ENCODE measurements around the gene PCNX2. TPM values are rescaled to one million over a fixed set of nuclear protein-coding genes. Genes with fewer than 3 reads are reported as not detected.

Gene PCNX2
- total RNA-seq, 2 experiments from 2014 or later: 17.8 to 18.5 TPM

DNA sequence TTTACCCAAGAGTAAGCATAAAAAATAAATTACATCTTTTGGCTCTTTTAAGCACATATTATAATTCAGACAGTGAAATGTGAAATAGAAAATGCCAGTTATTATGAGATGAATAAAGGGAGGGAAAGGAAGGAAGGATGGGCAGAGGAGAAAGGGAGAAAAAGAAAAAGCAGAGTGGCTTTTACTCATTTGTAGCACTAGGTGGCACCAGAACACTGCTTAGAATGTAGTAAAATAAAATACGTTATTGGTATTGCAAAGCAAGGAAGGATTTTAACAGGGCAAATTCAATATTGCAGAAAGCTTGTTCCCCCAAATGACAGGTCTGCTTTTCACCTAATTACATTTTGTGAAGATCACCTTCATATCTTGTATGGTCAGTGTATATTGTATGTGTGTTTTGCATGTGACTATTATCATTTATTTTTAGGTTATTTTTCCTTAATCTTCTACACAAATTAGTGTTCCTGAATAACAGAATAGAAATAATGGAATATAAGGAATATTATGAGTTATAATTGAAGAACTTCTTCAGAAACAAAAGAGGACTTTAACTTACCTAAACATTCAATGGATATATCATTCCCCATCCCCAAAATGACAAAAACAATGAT is 9.1 kb upstream of the PCNX2 start:
- Mint-ChIP-seq H3K27me3 (peaks cover 1% of the 10 kb centered on the region), H3K4me1 (ENCODE audit: low read depth) (no peaks in the 10 kb centered on the region), H3K4me3 (no peak overlapping the region), H3K9me3 (peaks cover 2% of the 10 kb centered on the region), H3K27ac (no peak overlapping the region), H3K36me3 (peaks cover 1% of the 10 kb centered on the region)
- intact Hi-C loops (cut with micrococcal nuclease): loop anchor here (1.0 to 2.0 kb wide), 2 partner anchors 487 to 762 kb away; no protein-coding TSS in a partner anchor
- no peak for DNase-seq
- ChIA-PET POLR2A (no interaction called here), CTCF (interaction anchor here (0.6 to 3.8 kb wide), 18 partner anchors 8 to 764 kb away, joined by 3 to 18 read pairs (median 4); partner anchors contain the start of gene MAP3K21)

DNA sequence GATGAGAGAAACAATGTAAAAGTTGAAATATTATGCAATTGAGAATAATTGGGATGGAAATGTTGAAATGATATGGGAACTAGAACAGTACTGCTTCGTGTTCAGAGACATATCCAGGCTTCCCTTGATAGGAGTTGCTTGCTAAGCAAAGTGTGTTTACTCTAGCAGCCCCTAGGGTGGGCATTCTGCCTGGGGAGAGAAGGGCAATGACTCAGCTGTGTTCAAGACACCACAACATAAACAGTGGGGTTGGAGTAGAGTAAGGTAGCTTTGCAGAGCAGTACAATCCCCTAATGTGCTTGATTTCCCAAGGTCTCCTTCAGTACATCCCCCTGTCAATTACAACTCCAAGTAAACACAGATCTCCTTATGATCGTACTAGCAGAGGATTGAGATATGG is 4.8 kb upstream of the PCNX2 start:
- peaks cover 1% of the 10 kb centered on the region for H3K36me3 Mint-ChIP-seq
- H3K4me3 Mint-ChIP-seq: no peak overlapping the region
- POLR2A ChIA-PET: no interaction called here

DNA sequence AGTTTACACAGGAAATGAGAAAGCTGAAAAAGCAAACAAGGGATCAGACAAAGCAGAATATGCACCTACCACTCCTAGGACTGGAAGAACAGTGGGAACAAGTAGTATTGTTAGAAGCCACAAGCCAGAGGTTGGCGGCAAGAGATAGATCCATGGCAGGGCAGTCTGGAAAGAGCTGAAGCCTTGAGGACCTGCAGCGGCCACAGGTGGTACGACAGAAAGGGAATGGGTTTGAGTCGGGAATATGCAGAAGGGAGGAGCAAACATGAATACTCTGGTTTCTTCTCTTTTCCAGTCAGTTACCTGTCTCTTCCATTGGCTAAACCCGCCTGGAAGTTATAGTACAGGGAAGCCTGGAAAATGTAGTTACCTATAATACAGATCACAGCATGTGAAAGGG is 3.9 kb upstream of the PCNX2 start:
- POLR2A ChIA-PET: no interaction called here
- DNase-seq: no peak
- Mint-ChIP-seq H3K4me1 (ENCODE audit: low read depth) (peaks cover 11% of the 10 kb centered on the region), H3K27me3 (no peaks in the 10 kb centered on the region), H3K9me3 (peaks cover 2% of the 10 kb centered on the region), H3K36me3 (peaks cover 4% of the 10 kb centered on the region), H3K27ac (no peak overlapping the region), H3K4me3 (no peak overlapping the region)
- CTCF ChIA-PET: no interaction called here
- intact Hi-C loops (cut with micrococcal nuclease): loop anchor here (5.0 to 10.0 kb wide), 2 partner anchors 108 to 665 kb away; partner anchors contain the start of gene SIPA1L2

More for the DNA sequence above, 4.8 kb upstream of the PCNX2 start:
- CTCF ChIA-PET: interaction anchor here (1.1 kb wide), 1 partner anchor 766 kb away, joined by 4 read pairs; no protein-coding TSS in a partner anchor
- DNase-seq: no peak
- Mint-ChIP-seq H3K4me1 (ENCODE audit: low read depth) (peaks cover 4% of the 10 kb centered on the region), H3K27ac (no peak overlapping the region), H3K9me3 (peaks cover 2% of the 10 kb centered on the region), H3K27me3 (no peaks in the 10 kb centered on the region)
- intact Hi-C loops (cut with micrococcal nuclease): no loop called here

DNA sequence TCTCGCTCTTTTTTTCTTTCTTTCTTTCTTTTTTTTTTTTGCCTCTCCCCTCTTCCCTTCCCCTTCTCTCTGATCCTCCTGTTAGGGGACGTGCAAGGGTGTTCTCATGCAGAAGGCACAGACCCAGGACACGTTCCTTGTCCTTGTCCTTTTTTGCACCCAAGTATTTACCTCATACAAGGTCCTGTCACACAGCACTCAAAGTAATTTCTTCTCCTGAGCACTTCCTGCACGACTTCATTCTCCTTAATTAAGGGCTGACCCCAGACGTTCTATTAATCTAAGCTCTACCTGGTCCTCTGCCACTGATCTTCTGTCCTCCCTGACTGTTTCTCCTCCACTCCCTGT is 424 bp upstream of the PCNX2 start:
- CTCF ChIA-PET: interaction anchor here (1.0 to 1.3 kb wide), 2 partner anchors 9 to 13 kb away, joined by 4 to 7 read pairs; no protein-coding TSS in a partner anchor
- no peaks in the 10 kb centered on the region for H3K9me3 Mint-ChIP-seq
- peaks cover 29% of the 10 kb centered on the region for H3K4me1 Mint-ChIP-seq (ENCODE audit: low read depth)

DNA sequence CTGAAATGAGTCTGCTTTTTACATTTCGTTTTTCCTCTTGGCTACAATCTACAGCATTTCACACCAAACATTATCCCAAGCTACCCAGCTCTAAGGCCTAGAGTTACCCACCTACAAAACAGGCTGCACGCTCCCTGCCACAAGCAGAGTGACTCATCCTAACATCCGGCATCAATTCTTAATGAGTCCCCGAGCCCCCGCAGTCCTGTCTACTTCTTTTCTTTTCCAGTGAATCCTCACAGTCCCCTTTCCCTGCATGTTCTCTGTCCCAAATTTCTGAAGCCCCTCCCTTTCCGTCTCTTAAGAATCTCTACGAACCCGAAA is 650 bp downstream of the PCNX2 start:
- H3K36me3 Mint-ChIP-seq: peaks cover 2% of the 10 kb centered on the region
- intact Hi-C loops (cut with micrococcal nuclease): loop anchor here (1.0 to 10.0 kb wide), 5 partner anchors 13 to 660 kb away; partner anchors contain the start of genes MAP3K21 and SIPA1L2
- H3K4me1 Mint-ChIP-seq (ENCODE audit: low read depth): peaks cover 31% of the 10 kb centered on the region
- peak overlapping the region; percentile 96 for H3K27ac Mint-ChIP-seq
- no peaks in the 10 kb centered on the region for H3K9me3 Mint-ChIP-seq
- DNase-seq: peak; percentile 67
- ChIA-PET POLR2A (interaction anchor here (0.5 to 1.3 kb wide), 7 partner anchors 9 to 665 kb away, joined by 3 to 5 read pairs (median 3); partner anchors contain the start of genes MAP3K21 and SIPA1L2), CTCF (interaction anchor here (1.2 to 1.3 kb wide), 3 partner anchors 12 to 33 kb away, joined by 3 to 4 read pairs (median 4); partner anchors contain the start of gene MAP3K21)
- no peaks in the 10 kb centered on the region for H3K27me3 Mint-ChIP-seq
- H3K4me3 Mint-ChIP-seq: peak overlapping the region; percentile 94

More for the DNA sequence above, 424 bp upstream of the PCNX2 start:
- no peak for DNase-seq
- intact Hi-C loops (cut with micrococcal nuclease): loop anchor here (1.0 to 10.0 kb wide), 5 partner anchors 14 to 661 kb away; partner anchors contain the start of genes MAP3K21 and SIPA1L2
- Mint-ChIP-seq H3K36me3 (peaks cover 2% of the 10 kb centered on the region), H3K27ac (peak overlapping the region; percentile 86), H3K4me3 (peak overlapping the region; percentile 94), H3K27me3 (no peaks in the 10 kb centered on the region)
- POLR2A ChIA-PET: interaction anchor here (1.0 kb wide), 1 partner anchor 16 kb away, joined by 3 read pairs; no protein-coding TSS in a partner anchor

DNA sequence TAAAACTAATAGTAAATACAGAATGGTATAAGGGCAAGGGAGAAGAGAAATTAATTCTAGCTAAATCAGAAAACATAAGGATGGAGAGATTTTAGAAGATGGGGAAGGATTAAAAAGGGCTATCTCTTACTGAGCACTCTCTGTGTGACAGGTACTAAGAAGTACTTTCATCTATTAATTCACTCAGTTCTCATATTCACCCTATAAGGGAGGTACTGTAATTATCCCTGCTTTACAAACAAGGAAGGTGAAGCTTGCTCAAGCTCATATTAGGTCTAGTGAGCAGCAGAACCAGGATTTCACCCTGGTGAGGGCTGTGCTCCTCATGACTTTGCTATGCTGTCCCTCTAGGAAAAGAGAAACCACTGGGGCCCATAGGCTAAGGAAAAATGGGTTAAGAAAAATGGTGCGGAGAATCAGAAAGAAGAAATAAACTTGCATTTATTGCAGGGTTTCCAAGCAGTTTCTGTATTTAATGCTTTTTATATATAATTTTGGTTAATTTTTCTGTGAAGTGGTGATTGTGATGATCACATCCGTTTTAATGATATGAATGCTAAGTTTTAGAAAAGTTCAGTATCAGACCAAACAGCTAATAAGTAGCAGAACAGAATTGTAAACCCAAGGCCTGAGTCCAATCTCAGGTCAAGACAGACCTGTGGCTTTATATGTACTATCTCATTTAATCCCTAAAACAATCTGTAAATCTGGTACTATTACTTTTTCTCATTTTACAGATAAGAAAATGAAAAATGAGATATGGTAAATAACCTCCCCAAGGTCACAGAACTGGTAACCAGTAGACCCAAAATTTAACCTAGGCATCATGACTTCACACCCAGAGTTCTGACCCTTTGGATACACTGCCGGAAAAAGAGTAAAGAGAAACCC is 1.7 kb downstream of the PCNX2 start:
- Mint-ChIP-seq H3K9me3 (no peaks in the 10 kb centered on the region), H3K27ac (no peak overlapping the region), H3K27me3 (no peaks in the 10 kb centered on the region), H3K4me3 (no peak overlapping the region), H3K36me3 (peaks cover 9% of the 10 kb centered on the region), H3K4me1 (ENCODE audit: low read depth) (peaks cover 31% of the 10 kb centered on the region)
- CTCF ChIA-PET: interaction anchor here (1.3 kb wide), 1 partner anchor 13 kb away, joined by 4 read pairs; no protein-coding TSS in a partner anchor
- DNase-seq: no peak
- POLR2A ChIA-PET: interaction anchor here (1.1 kb wide), 1 partner anchor 664 kb away, joined by 3 read pairs; the partner anchor contains the start of gene SIPA1L2
- intact Hi-C loops (cut with micrococcal nuclease): loop anchor here (2.0 to 10.0 kb wide), 2 partner anchors 25 to 659 kb away; partner anchors contain the start of gene SIPA1L2

DNA sequence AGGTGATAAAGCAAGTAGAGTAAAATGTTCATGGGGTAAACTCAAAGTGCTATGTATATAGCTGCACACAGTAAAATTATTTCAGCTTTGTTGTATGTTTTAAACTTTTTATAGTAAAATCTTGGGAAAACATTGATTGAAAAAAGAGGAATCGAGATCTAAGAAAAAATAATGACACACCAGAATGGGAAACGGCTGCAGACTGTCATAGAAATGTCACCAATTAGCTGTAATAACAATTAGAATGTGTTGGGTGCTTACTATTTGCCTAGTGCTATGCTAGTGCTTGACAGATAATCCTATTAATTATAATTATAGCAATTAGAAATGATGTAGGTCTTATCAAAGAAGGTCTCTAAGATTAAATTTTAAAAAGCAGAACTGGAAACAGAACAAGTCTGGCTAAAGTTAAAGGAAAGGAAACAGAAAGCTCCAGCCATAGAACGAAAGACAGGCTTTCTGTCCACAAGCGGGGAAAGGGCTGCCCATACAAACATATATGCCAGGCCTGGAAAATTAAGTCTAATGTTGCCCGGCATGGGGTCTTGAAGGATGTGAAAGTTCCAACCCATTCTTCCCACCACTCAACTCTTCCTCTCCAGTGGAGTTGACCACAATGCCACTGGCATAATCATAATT is 5.0 kb downstream of the PCNX2 start:
- CTCF ChIA-PET: no interaction called here
- H3K36me3 Mint-ChIP-seq: peaks cover 22% of the 10 kb centered on the region
- no peak overlapping the region for H3K27ac Mint-ChIP-seq
- no peaks in the 10 kb centered on the region for H3K9me3 Mint-ChIP-seq
- H3K4me1 Mint-ChIP-seq (ENCODE audit: low read depth): peaks cover 27% of the 10 kb centered on the region
- H3K4me3 Mint-ChIP-seq: no peak overlapping the region
- no peak for DNase-seq
- H3K27me3 Mint-ChIP-seq: no peaks in the 10 kb centered on the region
- POLR2A ChIA-PET: no interaction called here
- intact Hi-C loops (cut with micrococcal nuclease): loop anchor here (10.0 kb wide), 1 partner anchor 656 kb away; the partner anchor contains the start of gene SIPA1L2

DNA sequence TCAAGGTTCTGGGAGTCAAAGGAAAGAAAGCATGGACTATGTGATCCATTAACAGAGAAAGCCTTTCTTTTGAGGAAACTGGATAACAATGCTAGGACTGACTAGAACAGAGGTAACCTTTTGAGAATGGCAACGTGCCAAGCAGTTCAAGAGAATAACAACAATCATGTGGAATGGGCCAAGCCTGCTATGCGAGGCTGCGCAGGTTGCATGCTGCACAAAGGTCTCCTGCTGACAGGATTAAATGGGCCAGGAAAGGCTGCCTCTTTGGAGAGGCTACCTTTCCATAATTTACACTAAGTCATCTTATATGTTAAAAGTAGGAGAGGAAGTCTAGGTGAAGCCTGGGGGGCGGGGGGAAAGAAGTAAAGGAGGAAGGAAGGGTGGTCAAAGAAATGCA is 5.8 kb downstream of the PCNX2 start:
- H3K9me3 Mint-ChIP-seq: no peaks in the 10 kb centered on the region
- no peak for DNase-seq
- peaks cover 19% of the 10 kb centered on the region for H3K36me3 Mint-ChIP-seq
- peaks cover 23% of the 10 kb centered on the region for H3K4me1 Mint-ChIP-seq (ENCODE audit: low read depth)
- H3K27me3 Mint-ChIP-seq: no peaks in the 10 kb centered on the region
- no peak overlapping the region for H3K27ac Mint-ChIP-seq
- intact Hi-C loops (cut with micrococcal nuclease): loop anchor here (10.0 kb wide), 1 partner anchor 655 kb away; the partner anchor contains the start of gene SIPA1L2
- CTCF ChIA-PET: no interaction called here
- no peak overlapping the region for H3K4me3 Mint-ChIP-seq
- POLR2A ChIA-PET: no interaction called here

DNA sequence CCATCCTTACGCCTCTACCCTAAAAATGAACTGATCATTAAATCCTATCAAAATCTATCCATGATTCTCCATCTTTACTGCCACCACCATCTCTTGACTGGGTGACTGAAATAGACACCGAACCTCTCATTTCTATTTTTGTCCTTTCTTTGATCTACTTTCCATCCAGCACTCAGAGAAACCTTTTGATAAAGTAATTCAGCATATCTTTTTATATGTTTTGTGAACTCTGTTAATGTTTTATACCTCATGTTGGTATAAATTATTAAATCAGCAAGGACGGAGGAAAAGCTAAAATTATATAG is 13.0 kb downstream of the PCNX2 start:
- no peak for DNase-seq
- Mint-ChIP-seq H3K4me3 (peak overlapping the region; percentile 46), H3K4me1 (ENCODE audit: low read depth) (peaks cover 45% of the 10 kb centered on the region), H3K27me3 (no peaks in the 10 kb centered on the region), H3K27ac (peak overlapping the region; percentile 73), H3K36me3 (peaks cover 7% of the 10 kb centered on the region), H3K9me3 (no peaks in the 10 kb centered on the region)
- ChIA-PET CTCF (interaction anchor here (1.5 kb wide), 1 partner anchor 13 kb away, joined by 4 read pairs; the partner anchor contains the start of gene PCNX2), POLR2A (no interaction called here)
- intact Hi-C loops (cut with micrococcal nuclease): loop anchor here (1.0 kb wide), 1 partner anchor 13 kb away; the partner anchor contains the start of gene PCNX2

DNA sequence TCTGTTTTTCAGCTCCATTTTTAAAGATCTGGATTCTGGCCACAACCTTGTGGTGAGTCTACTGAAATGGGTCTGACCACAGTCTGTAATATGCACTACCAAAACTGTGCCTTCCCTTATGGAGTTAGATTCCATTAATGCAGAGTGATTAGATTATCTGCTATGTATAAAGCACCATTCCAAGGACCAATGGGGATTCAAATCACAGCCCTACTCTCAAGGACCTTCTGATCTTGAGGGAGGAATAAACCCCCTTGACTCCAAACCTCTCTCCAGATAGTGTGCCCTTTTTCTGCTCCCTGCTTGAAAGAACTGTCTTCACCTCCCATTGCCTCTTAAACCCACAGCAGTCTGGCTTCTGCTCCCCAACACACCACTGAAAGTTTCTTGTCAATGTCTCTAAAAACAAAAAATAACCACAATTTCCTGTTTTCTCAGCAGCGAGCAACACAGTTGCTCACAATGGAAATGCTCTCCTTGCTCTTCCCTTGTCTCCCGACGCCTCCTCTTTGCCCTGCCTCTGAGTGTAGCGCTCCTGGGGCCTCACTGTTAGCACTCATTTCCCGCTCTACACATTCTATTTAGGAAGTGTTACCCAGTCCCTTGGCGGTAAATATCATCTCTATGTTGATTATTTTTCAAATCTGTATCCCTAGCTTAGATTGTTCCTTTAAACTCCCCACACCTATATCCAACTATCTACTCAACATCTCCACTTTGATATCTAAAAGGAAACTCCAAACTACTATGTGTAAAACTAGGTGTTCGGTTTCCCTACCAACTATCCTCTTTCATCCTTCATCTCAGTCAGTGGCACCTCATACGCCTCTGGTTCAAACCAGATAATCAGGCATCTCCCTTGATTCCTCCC is 13.6 kb downstream of the PCNX2 start:
- peak overlapping the region; percentile 46 for H3K4me3 Mint-ChIP-seq
- peak; percentile 45 for DNase-seq
- CTCF ChIA-PET: interaction anchor here (1.5 kb wide), 1 partner anchor 13 kb away, joined by 4 read pairs; the partner anchor contains the start of gene PCNX2
- peak overlapping the region; percentile 73 for H3K27ac Mint-ChIP-seq
- H3K9me3 Mint-ChIP-seq: no peaks in the 10 kb centered on the region
- H3K4me1 Mint-ChIP-seq (ENCODE audit: low read depth): peaks cover 45% of the 10 kb centered on the region
- H3K27me3 Mint-ChIP-seq: no peaks in the 10 kb centered on the region
- intact Hi-C loops (cut with micrococcal nuclease): loop anchor here (1.0 kb wide), 1 partner anchor 13 kb away; the partner anchor contains the start of gene PCNX2
- peaks cover 10% of the 10 kb centered on the region for H3K36me3 Mint-ChIP-seq
- POLR2A ChIA-PET: no interaction called here

DNA sequence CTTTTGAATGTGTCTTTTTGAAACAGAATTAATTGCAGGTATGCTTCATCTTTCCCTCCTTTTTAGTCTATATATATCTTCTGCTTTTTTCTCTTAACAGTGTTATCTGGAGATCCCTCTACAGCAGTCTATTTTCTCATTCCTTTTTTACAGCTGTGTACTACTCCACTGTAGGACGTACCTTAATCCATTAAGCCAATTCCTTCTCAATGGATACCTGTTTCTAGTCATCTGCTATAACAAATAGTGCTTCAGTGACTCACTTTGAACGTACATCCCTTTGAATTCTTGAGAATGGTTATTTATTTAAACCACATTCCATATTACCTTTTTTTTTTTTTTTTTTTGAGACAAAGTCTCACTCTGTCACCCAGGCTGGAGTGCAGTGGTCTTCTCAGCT is 15.6 kb downstream of the PCNX2 start:
- H3K36me3 Mint-ChIP-seq: peaks cover 6% of the 10 kb centered on the region
- POLR2A ChIA-PET: interaction anchor here (0.7 to 1.1 kb wide), 2 partner anchors 15 to 17 kb away, joined by 3 read pairs; no protein-coding TSS in a partner anchor
- no peaks in the 10 kb centered on the region for H3K27me3 Mint-ChIP-seq
- DNase-seq: no peak
- intact Hi-C loops (cut with micrococcal nuclease): no loop called here
- no peaks in the 10 kb centered on the region for H3K9me3 Mint-ChIP-seq
- no peak overlapping the region for H3K27ac Mint-ChIP-seq
- H3K4me1 Mint-ChIP-seq (ENCODE audit: low read depth): peaks cover 45% of the 10 kb centered on the region
- CTCF ChIA-PET: no interaction called here
- H3K4me3 Mint-ChIP-seq: no peak overlapping the region

All from activated CD4-positive, alpha-beta memory T cell treated with anti-CD3 and anti-CD28 coated beads for 36 hours (primary cell).